OCI-LY1 (cell line): ENCODE results near the gene NMBR.

Experiments
- H2AFZ ChIP-seq: fragments of 200-600 bp; sonication (generic), shearing (Covaris generic); 2 replicates; pipeline ENCODE4 v1.6.0; 2014; ENCODE audit warnings: antibody characterized with exemption, mild to moderate bottlenecking, low read length
- H3F3A ChIP-seq: fragments of 200-600 bp; sonication (generic), shearing (Covaris generic); 2 replicates; pipeline ENCODE4 v1.6.0; 2014; ENCODE audit warnings: mild to moderate bottlenecking, antibody characterized with exemption, low read length, moderate library complexity; ENCODE audit not compliant: insufficient read depth
- H3K27ac ChIP-seq: fragments of 200-600 bp; sonication (generic); 2 replicates; pipeline ENCODE4 v1.5.1; 2014; ENCODE audit warnings: low read length, mixed run types, mild to moderate bottlenecking, low read depth; ENCODE audit not compliant: poor library complexity, severe bottlenecking
- H3K27me3 ChIP-seq: fragments of 200-600 bp; sonication (generic); 2 replicates; pipeline ENCODE4 v1.6.0; 2014; ENCODE audit warnings: antibody characterized with exemption, mild to moderate bottlenecking, low read length, moderate library complexity; ENCODE audit not compliant: insufficient read depth
- H3K36me3 ChIP-seq: fragments of 200-600 bp; sonication (generic); 2 replicates; pipeline ENCODE4 v1.6.1; 2014; ENCODE audit warnings: mild to moderate bottlenecking, antibody characterized with exemption, low read length, moderate library complexity, mixed read lengths; ENCODE audit not compliant: insufficient read depth
- H3K4me1 ChIP-seq: fragments of 200-600 bp; sonication (generic); 2 replicates; pipeline ENCODE4 v1.5.1; 2014; ENCODE audit warnings: mild to moderate bottlenecking, low read length, moderate library complexity; ENCODE audit not compliant: insufficient read depth, severe bottlenecking
- H3K4me2 ChIP-seq: fragments of 200-600 bp; sonication (generic), shearing (Covaris generic); 2 replicates; pipeline ENCODE4 v1.6.1; 2014; ENCODE audit warnings: low read length
- H3K4me3 ChIP-seq: fragments of 200-600 bp; sonication (generic); 2 replicates; pipeline ENCODE4 v1.5.1; 2014; ENCODE audit warnings: low read length, low read depth, mild to moderate bottlenecking, mixed read lengths; ENCODE audit not compliant: poor library complexity, severe bottlenecking
- H3K79me2 ChIP-seq: fragments of 200-600 bp; shearing (Covaris generic); 2 replicates; pipeline ENCODE4 v1.6.1; 2016; ENCODE audit warnings: mixed run types, low read length, mixed read lengths; ENCODE audit not compliant: insufficient read depth
- H3K9ac ChIP-seq: fragments of 200-600 bp; sonication (generic), shearing (Covaris generic); 2 replicates; pipeline ENCODE4 v1.6.1; 2014; ENCODE audit warnings: mild to moderate bottlenecking, low read length, mixed read lengths
- H3K9me2 ChIP-seq: fragments of 200-600 bp; sonication (generic), shearing (Covaris generic); 2 replicates; pipeline ENCODE4 v1.6.1; 2014; ENCODE audit warnings: low read depth, mild to moderate bottlenecking, low read length, mixed read lengths
- H3K9me3 ChIP-seq: fragments of 200-600 bp; shearing (Covaris generic); 2 replicates; pipeline ENCODE4 v1.6.1; 2014; ENCODE audit warnings: low read length, mixed read lengths
- H4K20me1 ChIP-seq: fragments of 200-600 bp; sonication (generic), shearing (Covaris generic); 2 replicates; pipeline ENCODE4 v1.6.0; 2016; ENCODE audit warnings: mild to moderate bottlenecking, low read length; ENCODE audit not compliant: insufficient read depth
- CTCF ChIP-seq: fragments of 200-600 bp; sonication (generic), shearing (Covaris generic); IDR thresholded peaks from 2 replicates; pipeline ENCODE4 v1.5.1; 2017; ENCODE audit warnings: mild to moderate bottlenecking, antibody characterized with exemption, low read length, moderate library complexity, mixed read lengths
- EZH2 ChIP-seq: fragments of 200-600 bp; sonication (generic), shearing (Covaris generic); IDR thresholded peaks from 2 replicates; pipeline ENCODE4 v1.8.0; 2017; ENCODE audit warnings: borderline replicate concordance, mixed run types, mild to moderate bottlenecking, antibody characterized with exemption, low read length, moderate library complexity, mixed read lengths

Gene NMBR

GRCh38 chr6:142183351-142183750, 36.4 kb upstream of the NMBR start:
- TF ChIP-seq CTCF = no peak
- TF ChIP-seq EZH2 = no peak
- Histone ChIP-seq H3F3A (no peaks in the 10 kb centered on the region), H3K36me3 (peaks cover 12% of the 10 kb centered on the region; the same call in 1 of the 2 replicates), H3K79me2 (no peaks in the 10 kb centered on the region), H3K27me3 (no peaks in the 10 kb centered on the region), H3K27ac (no peak overlapping the region), H3K9ac (no peak overlapping the region), H4K20me1 (no peaks in the 10 kb centered on the region), H3K4me3 (no peak overlapping the region), H3K4me1 (no peaks in the 10 kb centered on the region), H2AFZ (no peak overlapping the region), H3K4me2 (no peak overlapping the region), H3K9me2 (no peaks in the 10 kb centered on the region), H3K9me3 (no peaks in the 10 kb centered on the region)

GRCh38 chr6:142182004-142182403, 35.1 kb upstream of the NMBR start:
- Histone ChIP-seq H3K9ac (no peak overlapping the region), H2AFZ (no peak overlapping the region), H3K9me3 (0 out of 2 replicates have a peak, but pooled peaks cover under 1% of the 10 kb centered on the region), H3K4me2 (no peak overlapping the region), H3K9me2 (no peaks in the 10 kb centered on the region), H3K79me2 (no peaks in the 10 kb centered on the region), H3K4me1 (no peaks in the 10 kb centered on the region), H4K20me1 (no peaks in the 10 kb centered on the region), H3K27me3 (no peaks in the 10 kb centered on the region), H3K36me3 (peaks cover 24% of the 10 kb centered on the region), H3F3A (no peaks in the 10 kb centered on the region), H3K27ac (no peak overlapping the region), H3K4me3 (no peak overlapping the region)
- no peak for TF ChIP-seq CTCF
- TF ChIP-seq EZH2 = no peak

GRCh38 chr6:142178129-142178528, 31.2 kb upstream of the NMBR start:
- Histone ChIP-seq H3K4me1 (no peaks in the 10 kb centered on the region), H3K9me2 (no peaks in the 10 kb centered on the region), H3F3A (no peaks in the 10 kb centered on the region), H3K27me3 (no peaks in the 10 kb centered on the region), H4K20me1 (no peaks in the 10 kb centered on the region), H3K4me2 (no peak overlapping the region), H3K9me3 (0 out of 2 replicates have a peak, but pooled peaks cover 3% of the 10 kb centered on the region), H3K27ac (no peak overlapping the region), H3K36me3 (peaks cover 61% of the 10 kb centered on the region), H3K79me2 (no peaks in the 10 kb centered on the region), H3K4me3 (no peak overlapping the region), H2AFZ (no peak overlapping the region), H3K9ac (no peak overlapping the region)
- TF ChIP-seq EZH2 = no peak
- TF ChIP-seq CTCF = no peak
